H9 (cell line): Measurements from ENCODE around the gene FMN1. TPM values are rescaled to one million over a fixed set of nuclear protein-coding genes. Genes with fewer than 3 reads are reported as not detected.

Experiments used
- DNase-seq: peaks from one replicate; pipeline ENCODE4 v3.0.0-alpha.2; 2017
- H2AFZ ChIP-seq: one replicate; pipeline ENCODE4 v1.6.1; 2013; ENCODE audit warnings: mild to moderate bottlenecking, low read length, control low read depth, moderate library complexity
- H2AK5ac ChIP-seq: 2 replicates; pipeline ENCODE4 v1.6.1; 2013; ENCODE audit warnings: low read length, control low read depth, mixed read lengths; ENCODE audit not compliant: insufficient read length
- H2BK120ac ChIP-seq: one replicate; pipeline ENCODE4 v1.6.1; 2013; ENCODE audit warnings: low read depth, mild to moderate bottlenecking, low read length, control low read depth, inconsistent platforms; ENCODE audit not compliant: poor library complexity, severe bottlenecking
- H2BK12ac ChIP-seq: 2 replicates; pipeline ENCODE4 v1.6.1; 2013; ENCODE audit warnings: low read length, control low read depth, mixed read lengths, low read depth; ENCODE audit not compliant: insufficient read length
- H2BK15ac ChIP-seq: 2 replicates; pipeline ENCODE4 v1.6.1; 2013; ENCODE audit warnings: low read depth, low read length, control low read depth
- H2BK20ac ChIP-seq: one replicate; pipeline ENCODE4 v1.6.1; 2013; ENCODE audit warnings: low read depth, mild to moderate bottlenecking, low read length, control low read depth, inconsistent platforms; ENCODE audit not compliant: poor library complexity, severe bottlenecking
- H2BK5ac ChIP-seq: 2 replicates; pipeline ENCODE4 v1.6.1; 2013; ENCODE audit warnings: low read length, control low read depth, mixed read lengths; ENCODE audit not compliant: insufficient read length
- H3K14ac ChIP-seq: 2 replicates; pipeline ENCODE4 v1.6.1; 2013; ENCODE audit warnings: low read length, control low read depth; ENCODE audit not compliant: insufficient read depth
- H3K18ac ChIP-seq: 2 replicates; pipeline ENCODE4 v1.6.1; 2013; ENCODE audit warnings: low read depth, mild to moderate bottlenecking, mixed read lengths, low read length, control low read depth; ENCODE audit not compliant: insufficient read length
- H3K23ac ChIP-seq: 2 replicates; pipeline ENCODE4 v1.6.1; 2013; ENCODE audit warnings: low read length, control low read depth, mixed read lengths, low read depth; ENCODE audit not compliant: insufficient read length
- H3K23me2 ChIP-seq: 2 replicates; pipeline ENCODE4 v1.6.1; 2013; ENCODE audit warnings: low read depth, mild to moderate bottlenecking, mixed read lengths, low read length, control low read depth; ENCODE audit not compliant: insufficient read length, poor library complexity, severe bottlenecking
- H3K27ac ChIP-seq: 2 replicates; pipeline ENCODE4 v1.5.1; 2013; ENCODE audit warnings: low read length, control low read depth, mixed read lengths, low read depth; ENCODE audit not compliant: insufficient read length
- H3K27me3 ChIP-seq: 2 replicates; pipeline ENCODE4 v1.6.1; 2013; ENCODE audit warnings: low read length, control low read depth, inconsistent platforms; ENCODE audit not compliant: insufficient read depth
- H3K4ac ChIP-seq: 2 replicates; pipeline ENCODE4 v1.6.1; 2013; ENCODE audit warnings: low read depth, mild to moderate bottlenecking, control low read depth, inconsistent platforms, low read length, moderate library complexity
- H3K4me1 ChIP-seq: 2 replicates; pipeline ENCODE4 v1.6.1; 2013; ENCODE audit warnings: low read length, control low read depth, inconsistent platforms; ENCODE audit not compliant: insufficient read depth
- H3K4me2 ChIP-seq: 2 replicates; pipeline ENCODE4 v1.6.1; 2013; ENCODE audit warnings: low read length, control low read depth, mixed read lengths; ENCODE audit not compliant: insufficient read length, insufficient read depth
- H3K56ac ChIP-seq: 2 replicates; pipeline ENCODE4 v1.6.1; 2013; ENCODE audit warnings: low read depth, mild to moderate bottlenecking, mixed read lengths, low read length, control low read depth; ENCODE audit not compliant: insufficient read length
- H3K79me1 ChIP-seq: 2 replicates; pipeline ENCODE4 v1.6.1; 2013; ENCODE audit warnings: low read depth, mild to moderate bottlenecking, moderate library complexity, low read length, control low read depth, inconsistent platforms; ENCODE audit not compliant: insufficient read depth, poor library complexity, severe bottlenecking
- H3K79me2 ChIP-seq: 2 replicates; pipeline ENCODE4 v1.6.1; 2013; ENCODE audit warnings: low read length, control low read depth, inconsistent platforms; ENCODE audit not compliant: insufficient read depth
- H3K9ac ChIP-seq: 2 replicates; pipeline ENCODE4 v1.6.1; 2013; ENCODE audit warnings: low read length, control low read depth, mixed read lengths; ENCODE audit not compliant: insufficient read length; ENCODE audit errors: extremely low read depth
- H3K9me3 ChIP-seq: one replicate; pipeline ENCODE4 v1.6.1; 2013; ENCODE audit warnings: low read depth, low read length, inconsistent platforms; ENCODE audit not compliant: control insufficient read depth
- H3T11ph ChIP-seq: one replicate; pipeline ENCODE4 v1.6.1; 2013; ENCODE audit warnings: mild to moderate bottlenecking, low read length, control low read depth, inconsistent platforms
- H4K20me1 ChIP-seq: one replicate; pipeline ENCODE4 v1.6.1; 2013; ENCODE audit not compliant: control insufficient read depth, insufficient read length, insufficient read depth
- H4K5ac ChIP-seq: 2 replicates; pipeline ENCODE4 v1.6.1; 2013; ENCODE audit warnings: low read depth, mild to moderate bottlenecking, mixed read lengths, low read length, control low read depth; ENCODE audit not compliant: insufficient read length
- H4K8ac ChIP-seq: replicated peaks from 2 replicates; pipeline ENCODE4 v1.6.1; 2013; ENCODE audit warnings: low read length, control low read depth, mixed read lengths, low read depth; ENCODE audit not compliant: insufficient read length
- H4K91ac ChIP-seq: 2 replicates; pipeline ENCODE4 v1.6.1; 2013; ENCODE audit warnings: low read depth, mild to moderate bottlenecking, moderate library complexity, mixed read lengths, low read length, control low read depth; ENCODE audit not compliant: insufficient read length
- H3K27ac Mint-ChIP-seq, 3 experiments: 2 replicates in 2 of 3; 3 replicates in 1 of 3; pipeline ENCODE4 v1.8.0; 2020 to 2021; ENCODE audit warnings: mixed read lengths in 3 of 3, mild to moderate bottlenecking in 1 of 3, moderate library complexity in 1 of 3
- H3K27me3 Mint-ChIP-seq: 2 replicates; pipeline ENCODE4 v1.8.0; 2021; ENCODE audit warnings: low read depth, mild to moderate bottlenecking, moderate library complexity, mixed read lengths
- H3K36me3 Mint-ChIP-seq, 3 experiments: 2 replicates in 2 of 3; 3 replicates in 1 of 3; pipeline ENCODE4 v1.8.0; 2020 to 2021; ENCODE audit warnings: low read depth in 3 of 3, mixed read lengths in 3 of 3; ENCODE audit not compliant: insufficient read depth in 1 of 3
- H3K4me1 Mint-ChIP-seq, 2 experiments: 2 replicates each; pipeline ENCODE4 v1.8.0; 2020; ENCODE audit warnings: mixed read lengths in 2 of 2
- H3K4me3 Mint-ChIP-seq, 2 experiments: 2 replicates in 1 of 2; 3 replicates in 1 of 2; pipeline ENCODE4 v1.8.0; 2020 to 2021; ENCODE audit warnings: mild to moderate bottlenecking in 2 of 2, mixed read lengths in 2 of 2, moderate library complexity in 1 of 2
- H3K9me3 Mint-ChIP-seq, 2 experiments: 2 replicates in 1 of 2; 3 replicates in 1 of 2; pipeline ENCODE4 v1.8.0; 2020; ENCODE audit warnings: mild to moderate bottlenecking in 2 of 2, mixed read lengths in 2 of 2, moderate library complexity in 1 of 2
- WGBS: extraction: QIAGEN DNeasy Blood & Tissue Kit; methylation state at CpG from one replicate; pipeline ENCODE4 v1.1.7; 2013; ENCODE audit warnings: missing lambda C conversion rate, low lambda C conversion rate, mixed read lengths; ENCODE audit not compliant: insufficient read length; ENCODE audit errors: extremely low coverage; 5-methylcytosine and 5-hydroxymethylcytosine counted together
- total RNA-seq: library from RNA; stranded (reverse); gene quantifications from 2 replicates; pipeline ENCODE4 v1.2.1, GENCODE V29; 2021
- TF ChIP-seq, protein P1 (sequence below): fragments of 200-600 bp; sonication (generic); conservative IDR thresholded peaks from 3 replicates; pipeline ENCODE4 v1.8.0; 2021; ENCODE audit warnings: antibody characterized with exemption, mild to moderate bottlenecking

FMN1 gene
- total RNA-seq, 1 experiment from 2014 or later = 1.9 TPM

DNA sequence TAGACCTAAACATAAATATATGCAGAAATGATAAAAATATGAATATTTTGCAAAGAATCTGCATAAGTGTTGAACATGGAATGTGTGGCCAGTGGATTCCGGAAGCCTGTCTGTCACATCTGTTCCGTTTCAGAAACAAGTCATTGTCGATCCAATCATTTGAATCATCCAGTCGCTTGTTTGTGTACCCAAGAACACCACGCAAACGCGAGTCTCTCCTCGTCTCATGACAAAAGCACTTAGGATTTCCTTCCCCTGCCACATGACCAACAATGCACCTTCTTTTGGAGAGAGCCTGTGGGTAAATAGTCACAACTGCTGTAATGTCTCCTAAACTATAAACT lies 80.2 kb downstream of the FMN1 start:
- H2BK12ac ChIP-seq = no peak overlapping the region
- H3K79me2 ChIP-seq = no peaks in the 10 kb centered on the region
- no peak overlapping the region for H4K5ac ChIP-seq
- no peak for DNase-seq
- no peak overlapping the region for H2BK20ac ChIP-seq
- H2BK5ac ChIP-seq = no peak overlapping the region
- H4K20me1 ChIP-seq = no peaks in the 10 kb centered on the region
- H3K27me3 ChIP-seq = no peaks in the 10 kb centered on the region
- no peaks in the 10 kb centered on the region for H3K9me3 ChIP-seq
- Mint-ChIP-seq H3K4me1 (peaks cover 11 to 19% of the 10 kb centered on the region in 2 experiments), H3K4me3 (no peak overlapping the region), H3K36me3 (no peaks in the 10 kb centered on the region), H3K27me3 (no peaks in the 10 kb centered on the region; the same call in 1 of the 2 replicates), H3K27ac (peak overlapping the region in 1 of 3 experiments; percentile 63; a peak in 1 of 7 replicates), H3K9me3 (no peaks in the 10 kb centered on the region; a peak in 1 of 5 replicates)
- H4K8ac ChIP-seq = no peak overlapping the region
- no peak overlapping the region for H2BK15ac ChIP-seq
- no peak overlapping the region for H4K91ac ChIP-seq
- no peak overlapping the region for H2AK5ac ChIP-seq
- no peak overlapping the region for H3K56ac ChIP-seq
- H2AFZ ChIP-seq = no peak overlapping the region
- no peak overlapping the region for H3K14ac ChIP-seq
- H3K79me1 ChIP-seq = no peaks in the 10 kb centered on the region
- TF ChIP-seq, protein P1, sequence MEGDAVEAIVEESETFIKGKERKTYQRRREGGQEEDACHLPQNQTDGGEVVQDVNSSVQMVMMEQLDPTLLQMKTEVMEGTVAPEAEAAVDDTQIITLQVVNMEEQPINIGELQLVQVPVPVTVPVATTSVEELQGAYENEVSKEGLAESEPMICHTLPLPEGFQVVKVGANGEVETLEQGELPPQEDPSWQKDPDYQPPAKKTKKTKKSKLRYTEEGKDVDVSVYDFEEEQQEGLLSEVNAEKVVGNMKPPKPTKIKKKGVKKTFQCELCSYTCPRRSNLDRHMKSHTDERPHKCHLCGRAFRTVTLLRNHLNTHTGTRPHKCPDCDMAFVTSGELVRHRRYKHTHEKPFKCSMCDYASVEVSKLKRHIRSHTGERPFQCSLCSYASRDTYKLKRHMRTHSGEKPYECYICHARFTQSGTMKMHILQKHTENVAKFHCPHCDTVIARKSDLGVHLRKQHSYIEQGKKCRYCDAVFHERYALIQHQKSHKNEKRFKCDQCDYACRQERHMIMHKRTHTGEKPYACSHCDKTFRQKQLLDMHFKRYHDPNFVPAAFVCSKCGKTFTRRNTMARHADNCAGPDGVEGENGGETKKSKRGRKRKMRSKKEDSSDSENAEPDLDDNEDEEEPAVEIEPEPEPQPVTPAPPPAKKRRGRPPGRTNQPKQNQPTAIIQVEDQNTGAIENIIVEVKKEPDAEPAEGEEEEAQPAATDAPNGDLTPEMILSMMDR = no peak
- H3K4me2 ChIP-seq = no peak overlapping the region
- no peak overlapping the region for H3K9ac ChIP-seq
- no peak overlapping the region for H3K27ac ChIP-seq
- no peak overlapping the region for H3K23ac ChIP-seq
- no peak overlapping the region for H3T11ph ChIP-seq
- no CpG with 5 or more reads among the region's 8 CpGs for WGBS
- no peak overlapping the region for H3K18ac ChIP-seq
- H3K4ac ChIP-seq = no peak overlapping the region
- no peak overlapping the region for H2BK120ac ChIP-seq
- peaks cover 4% of the 10 kb centered on the region; the same call in 1 of the 2 replicates for H3K4me1 ChIP-seq
- no peaks in the 10 kb centered on the region for H3K23me2 ChIP-seq
